Fibroblast of skin of abdomen (primary cell): Measurements from ENCODE around the gene CMTM2.
"Not testable (repeated sequence)": the region's sequence is repeated elsewhere in the genome, so short reads cannot be mapped to it uniquely, and the experiment has no call there.

Source experiments
- DNase-seq: peaks from one replicate; pipeline ENCODE4 v3.0.0-alpha.2; 2013

Gene CMTM2

GRCh38 chr16:66587881-66588600, 8.8 kb downstream of the CMTM2 start:
- DNase-seq, result no peak

GRCh38 chr16:66588981-66589713, 9.9 kb downstream of the CMTM2 start:
- no peak for DNase-seq

- DNase-seq, result no peak
These were observed 11.1 kb downstream of the CMTM2 start for GRCh38 chr16:66590322-66590721.

GRCh38 chr16:66591018-66591417, 11.8 kb downstream of the CMTM2 start:
- DNase-seq, result no peak

- no peak for DNase-seq
These were observed 13.0 kb downstream of the CMTM2 start for GRCh38 chr16:66592241-66592640.

GRCh38 chr16:66592814-66593213, 13.6 kb downstream of the CMTM2 start:
- DNase-seq, result no peak

GRCh38 chr16:66594739-66595138, 15.5 kb downstream of the CMTM2 start:
- no peak for DNase-seq

- DNase-seq, result not testable (repeated sequence)
These were observed 17.3 kb downstream of the CMTM2 start for GRCh38 chr16:66596559-66596958.

- DNase-seq, result no peak
These were observed 18.0 kb downstream of the CMTM2 start for GRCh38 chr16:66596986-66597848.

- no peak for DNase-seq
These were observed 18.8 kb downstream of the CMTM2 start for GRCh38 chr16:66598111-66598510.

- no peak for DNase-seq
These were observed 20.5 kb downstream of the CMTM2 start for GRCh38 chr16:66599726-66600125.

GRCh38 chr16:66600477-66600876, 21.2 kb downstream of the CMTM2 start:
- DNase-seq, result no peak

- no peak for DNase-seq
These were observed 22.2 kb downstream of the CMTM2 start for GRCh38 chr16:66601471-66601870.

GRCh38 chr16:66603537-66604375, 24.5 kb downstream of the CMTM2 start:
- peak; percentile 65 for DNase-seq

- peak; percentile 61 for DNase-seq
These were observed 25.3 kb downstream of the CMTM2 start, which contains the start of gene CMTM3 for GRCh38 chr16:66604376-66605176. CMTM3 (plus strand) TSS chr16:66604704; CDS start chr16:66604806, 102 bp downstream.

GRCh38 chr16:66605177-66605978, 26.1 kb downstream of the CMTM2 start:
- peak; percentile 37 for DNase-seq

GRCh38 chr16:66605979-66606751, 26.9 kb downstream of the CMTM2 start:
- DNase-seq, result no peak

- DNase-seq, result peak; percentile 90
These were observed 29.2 kb downstream of the CMTM2 start for GRCh38 chr16:66608241-66609138.
